HG03025 (cell line): ENCODE data around the gene SLC46A3.
A peak's percentile ranks its signal among the peaks of the same experiment; 100 is the strongest.
"Not testable (repeated sequence)": the region's sequence is repeated elsewhere in the genome, so short reads cannot be mapped to it uniquely, and the experiment has no call there.

Experiments used
- ATAC-seq: cut with Tn5 transposase; IDR thresholded peaks from one replicate; pipeline ENCODE4 v1.9.1; 2021; ENCODE audit warnings: mild to moderate bottlenecking, moderate library complexity; ENCODE audit not compliant: unreplicated experiment, low FRiP score

SLC46A3 gene

GRCh38 chr13:28718543-28719226 lies at the start of gene SLC46A3:
SLC46A3 (minus strand) TSS chr13:28718970; CDS start chr13:28717998, 972 bp downstream.
- peak; percentile 98 for ATAC-seq

GRCh38 chr13:28763887-28764286 lies 45.1 kb upstream of the SLC46A3 start:
- ATAC-seq = no peak

- ATAC-seq = no peak
Observed at GRCh38 chr13:28761586-28761985, 42.8 kb upstream of the SLC46A3 start.

- no peak for ATAC-seq
Observed at GRCh38 chr13:28755546-28755870, 36.7 kb upstream of the SLC46A3 start.

GRCh38 chr13:28754698-28755545 lies 36.2 kb upstream of the SLC46A3 start:
- no peak for ATAC-seq

- no peak for ATAC-seq
Observed at GRCh38 chr13:28753946-28754345, 35.2 kb upstream of the SLC46A3 start.

GRCh38 chr13:28753208-28753892 lies 34.6 kb upstream of the SLC46A3 start:
- ATAC-seq = no peak

- no peak for ATAC-seq
Observed at GRCh38 chr13:28751175-28751960, 32.6 kb upstream of the SLC46A3 start.

GRCh38 chr13:28750187-28751045 lies 31.6 kb upstream of the SLC46A3 start:
- no peak for ATAC-seq

- no peak for ATAC-seq
Observed at GRCh38 chr13:28747851-28748250, 29.1 kb upstream of the SLC46A3 start.

- no peak for ATAC-seq
Observed at GRCh38 chr13:28746287-28746612, 27.5 kb upstream of the SLC46A3 start.

GRCh38 chr13:28744656-28745055 lies 25.9 kb upstream of the SLC46A3 start:
- no peak for ATAC-seq

GRCh38 chr13:28744091-28744536 lies 25.3 kb upstream of the SLC46A3 start:
- no peak for ATAC-seq

- no peak for ATAC-seq
Observed at GRCh38 chr13:28743499-28744083, 24.8 kb upstream of the SLC46A3 start.

- ATAC-seq = no peak
Observed at GRCh38 chr13:28743020-28743419, 24.2 kb upstream of the SLC46A3 start.

- not testable (repeated sequence) for ATAC-seq
Observed at GRCh38 chr13:28742445-28742844, 23.7 kb upstream of the SLC46A3 start.

- ATAC-seq = no peak
Observed at GRCh38 chr13:28741084-28741491, 22.3 kb upstream of the SLC46A3 start.

- no peak for ATAC-seq
Observed at GRCh38 chr13:28739376-28739775, 20.6 kb upstream of the SLC46A3 start.

GRCh38 chr13:28735481-28736029 lies 16.8 kb upstream of the SLC46A3 start:
- ATAC-seq = no peak
